T-helper 1 cell treated with Interleukin-12 subunit alpha and Interleukin-12 subunit beta and Interleukin-4 antibody, amounts not matched to agents 30 ng/mL and 1 ng/mL, for 36 hours (primary cell): ENCODE results near the gene CCDC87. TPM values are rescaled to one million over a fixed set of nuclear protein-coding genes. Genes with fewer than 3 reads are reported as not detected.

Experiments
- total RNA-seq: library from RNA; stranded (reverse); gene quantifications from 2 replicates; pipeline ENCODE4 v1.2.3, GENCODE V29; 2022

The CCDC87 gene
- total RNA-seq, 1 donor from 2014 or later = 0.15 TPM

Other genes with a start within 250 kb of the CCDC87 start
- gene BRMS1, start 248.0 kb downstream of the CCDC87 start, total RNA-seq = 53.7 and 53.8 TPM in 2 replicates
- 7.6 and 7.7 TPM in 2 replicates for gene B4GAT1, start 245.4 kb downstream of the CCDC87 start, total RNA-seq
- gene SLC29A2, start 221.3 kb downstream of the CCDC87 start, total RNA-seq = 6.1 and 6.8 TPM in 2 replicates
- gene NPAS4, start 172.0 kb downstream of the CCDC87 start, total RNA-seq = 0.07 and 0.42 TPM in 2 replicates
- gene MRPL11, start 154.2 kb downstream of the CCDC87 start, total RNA-seq = 60.4 and 60.5 TPM in 2 replicates
- gene PELI3, start 126.2 kb downstream of the CCDC87 start, total RNA-seq = 7.8 and 10.1 TPM in 2 replicates
- 94.0 and 94.1 TPM in 2 replicates for gene DPP3, start 112.6 kb downstream of the CCDC87 start, total RNA-seq
- 21.5 and 23.4 TPM in 2 replicates for gene BBS1, start 82.4 kb downstream of the CCDC87 start, total RNA-seq
- 16.2 and 17.5 TPM in 2 replicates for gene ZDHHC24, start 47.0 kb downstream of the CCDC87 start, total RNA-seq
- gene ACTN3, start 46.2 kb downstream of the CCDC87 start, total RNA-seq = not detected in 2 replicates
- gene CTSF, start 24.5 kb downstream of the CCDC87 start, total RNA-seq = 1.2 and 2.0 TPM in 2 replicates
- gene CCS, start 122 bp upstream of the CCDC87 start, total RNA-seq = 36.8 and 42.7 TPM in 2 replicates
- 147 and 160 TPM in 2 replicates for gene RBM14, start 23.6 kb upstream of the CCDC87 start, total RNA-seq
- gene RBM4, start 45.6 kb upstream of the CCDC87 start, total RNA-seq = 124 and 138 TPM in 2 replicates
- 15.4 and 16.8 TPM in 2 replicates for gene RBM4B, start 84.8 kb upstream of the CCDC87 start, total RNA-seq
- gene SPTBN2, start 136.2 kb upstream of the CCDC87 start, total RNA-seq = 0.05 and 0.39 TPM in 2 replicates